Measurements from ENCODE around the gene SLC25A4. TPM values are rescaled to one million over a fixed set of nuclear protein-coding genes. Genes with fewer than 3 reads are reported as not detected.
"Not testable (repeated sequence)": the region's sequence is repeated elsewhere in the genome, so short reads cannot be mapped to it uniquely, and the experiment has no call there.

SLC25A4 gene
- polyA plus RNA-seq, 6 donors from 2014 or later, result 10.4 to 24.1 (median 12.4) TPM

DNA sequence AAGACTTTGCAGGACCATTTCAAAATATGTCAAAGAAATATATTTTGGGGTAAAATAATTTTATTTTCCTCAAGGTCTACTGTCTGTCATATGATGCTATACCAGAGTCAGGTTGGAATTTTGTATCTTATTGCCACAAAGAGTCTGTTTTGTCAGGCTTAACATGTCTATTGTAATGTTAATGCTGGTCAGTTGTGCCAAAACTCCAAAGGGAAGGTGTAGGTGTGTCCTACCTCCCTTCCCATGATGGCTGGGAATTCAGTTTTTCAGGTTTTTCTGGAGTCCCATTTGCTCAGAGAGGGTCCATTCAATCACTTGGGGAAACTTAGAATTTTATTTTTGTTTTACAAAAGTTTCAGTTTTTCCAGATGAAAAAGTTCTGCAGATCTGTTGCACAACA lies 33.3 kb upstream of the SLC25A4 start:
- no peak overlapping the region for H3K27ac Mint-ChIP-seq
- H3K4me1 Mint-ChIP-seq, result no peaks in the 10 kb centered on the region
- no peaks in the 10 kb centered on the region for H3K9me3 Mint-ChIP-seq
- DNase-seq (no peak), ATAC-seq (ENCODE audit: low read depth in 2 of 2) (no peak)
- H3K36me3 Mint-ChIP-seq, result no peaks in the 10 kb centered on the region
- H3K27me3 Mint-ChIP-seq, result peaks cover 16 to 39% (median 28%) of the 10 kb centered on the region in 3 donors
- no peak overlapping the region for H3K4me3 Mint-ChIP-seq

DNA sequence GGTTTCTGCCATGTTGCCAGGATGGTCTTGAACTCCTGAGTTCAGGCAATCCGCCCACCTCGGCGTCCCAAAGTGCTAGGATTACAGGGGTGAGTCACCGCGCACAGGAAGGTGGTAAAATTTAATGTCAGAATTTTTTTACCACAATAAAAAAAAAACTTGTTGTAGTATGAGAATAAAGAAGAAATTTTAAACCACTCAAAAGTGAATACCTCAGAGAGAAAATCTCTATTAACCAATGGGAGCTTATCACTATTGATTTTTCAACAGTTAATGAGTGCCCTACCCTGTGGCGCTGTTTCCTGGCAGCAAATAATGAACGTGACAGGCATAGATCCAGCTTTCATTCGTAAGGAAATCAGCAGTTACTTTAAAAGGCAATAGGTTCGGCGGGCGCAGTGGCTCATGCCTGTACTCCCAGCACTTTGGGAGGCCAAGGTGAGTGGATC lies 32.7 kb upstream of the SLC25A4 start:
- H3K27ac Mint-ChIP-seq, result no peak overlapping the region
- no peak for ATAC-seq (ENCODE audit: low read depth in 2 of 2)
- no peaks in the 10 kb centered on the region for H3K4me1 Mint-ChIP-seq
- H3K4me3 Mint-ChIP-seq, result no peak overlapping the region
- no peaks in the 10 kb centered on the region for H3K9me3 Mint-ChIP-seq
- H3K36me3 Mint-ChIP-seq, result no peaks in the 10 kb centered on the region
- H3K27me3 Mint-ChIP-seq, result peaks cover 16 to 46% (median 28%) of the 10 kb centered on the region in 3 donors
- DNase-seq, result no peak

DNA sequence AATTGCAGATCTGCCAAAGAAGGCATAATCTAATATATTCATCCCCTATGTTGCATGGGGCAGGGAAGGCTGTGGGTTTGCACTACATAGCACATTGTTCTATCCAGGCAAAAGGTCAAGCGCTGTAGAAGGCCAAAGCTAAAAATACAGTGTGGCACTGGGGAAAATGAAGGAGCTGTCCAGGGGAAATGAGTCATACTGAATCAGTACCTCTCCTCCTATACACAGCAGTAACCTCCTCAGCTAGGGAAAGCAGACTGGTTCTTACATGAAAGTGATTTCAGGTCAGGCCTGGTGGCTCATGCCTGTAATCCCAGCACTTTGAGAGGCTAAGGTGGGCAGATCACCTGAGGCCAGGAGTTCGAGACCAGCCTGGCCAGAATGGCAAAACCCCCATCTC lies 31.0 kb upstream of the SLC25A4 start:
- Mint-ChIP-seq H3K27ac (no peak overlapping the region), H3K4me3 (no peak overlapping the region), H3K27me3 (peaks cover 16 to 46% (median 38%) of the 10 kb centered on the region in 3 donors), H3K36me3 (no peaks in the 10 kb centered on the region), H3K9me3 (no peaks in the 10 kb centered on the region), H3K4me1 (no peaks in the 10 kb centered on the region)
- no peak for ATAC-seq (ENCODE audit: low read depth in 2 of 2)
- no peak for DNase-seq

DNA sequence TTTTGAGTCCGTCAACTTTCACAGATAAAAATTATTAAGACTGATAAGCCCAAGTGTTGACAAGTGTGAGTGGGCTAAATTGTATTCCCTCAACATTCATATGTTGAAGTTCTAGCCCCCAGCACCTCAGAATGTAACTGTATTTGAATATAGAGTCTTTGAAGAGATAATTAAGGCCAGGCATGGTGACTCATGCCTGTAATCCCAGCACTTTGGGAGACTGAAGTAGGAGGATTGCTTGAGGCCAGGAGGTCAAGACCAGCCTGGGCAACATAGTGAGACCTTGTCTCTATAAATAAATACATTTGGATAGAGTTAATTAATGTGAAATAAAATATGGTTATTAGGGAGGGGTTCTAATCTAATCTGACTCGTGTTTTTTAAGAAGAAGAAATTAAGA lies 29.7 kb upstream of the SLC25A4 start:
- Mint-ChIP-seq H3K9me3 (no peaks in the 10 kb centered on the region), H3K4me1 (no peaks in the 10 kb centered on the region), H3K27me3 (peaks cover 12 to 37% (median 33%) of the 10 kb centered on the region in 3 donors), H3K27ac (no peak overlapping the region), H3K4me3 (no peak overlapping the region), H3K36me3 (no peaks in the 10 kb centered on the region)
- DNase-seq, result no peak
- no peak for ATAC-seq (ENCODE audit: low read depth in 2 of 2)

DNA sequence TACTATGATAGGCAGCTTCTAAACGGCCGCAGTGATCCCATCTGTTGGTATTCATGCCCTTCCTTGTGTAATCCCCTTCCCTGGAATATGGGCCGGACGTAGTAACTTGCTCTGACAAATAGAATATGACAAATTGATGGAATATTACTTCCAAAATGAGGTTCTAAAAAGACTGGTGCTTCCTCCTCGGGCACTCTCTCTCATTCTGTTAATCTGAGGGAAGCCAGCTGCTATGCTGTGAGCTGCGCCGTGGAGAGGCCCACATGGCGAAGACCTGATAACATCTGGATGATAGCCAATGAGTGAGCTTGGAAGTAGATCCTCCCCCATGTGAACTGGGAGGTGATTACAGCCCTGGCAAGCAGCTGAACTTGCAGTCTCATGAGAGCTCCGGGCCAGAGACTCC lies 27.2 kb upstream of the SLC25A4 start:
- Mint-ChIP-seq H3K9me3 (no peaks in the 10 kb centered on the region), H3K36me3 (no peaks in the 10 kb centered on the region), H3K27me3 (peaks cover 16 to 39% (median 33%) of the 10 kb centered on the region in 3 donors), H3K4me3 (no peak overlapping the region), H3K4me1 (no peaks in the 10 kb centered on the region), H3K27ac (peak overlapping the region in 1 of 6 donors; percentile 37)
- DNase-seq, result no peak
- ATAC-seq (ENCODE audit: low read depth in 2 of 2), result no peak

GRCh38 chr4:185117300-185117934 lies 25.6 kb upstream of the SLC25A4 start:
- peaks cover 21 to 42% (median 34%) of the 10 kb centered on the region in 3 donors for H3K27me3 Mint-ChIP-seq
- DNase-seq (no peak), ATAC-seq (ENCODE audit: low read depth in 2 of 2) (no peak)
- no peaks in the 10 kb centered on the region for H3K4me1 Mint-ChIP-seq
- H3K4me3 Mint-ChIP-seq, result no peak overlapping the region
- H3K27ac Mint-ChIP-seq, result no peak overlapping the region
- no peaks in the 10 kb centered on the region for H3K36me3 Mint-ChIP-seq
- no peaks in the 10 kb centered on the region for H3K9me3 Mint-ChIP-seq

GRCh38 chr4:185118876-185119275 lies 24.2 kb upstream of the SLC25A4 start:
- DNase-seq (no peak), ATAC-seq (ENCODE audit: low read depth in 2 of 2) (no peak)
- Mint-ChIP-seq H3K4me3 (no peak overlapping the region), H3K27me3 (peaks cover 28 to 44% (median 30%) of the 10 kb centered on the region in 3 donors), H3K27ac (no peak overlapping the region), H3K36me3 (no peaks in the 10 kb centered on the region), H3K4me1 (peaks cover 0 to 5% (median 0%) of the 10 kb centered on the region in 3 donors), H3K9me3 (no peaks in the 10 kb centered on the region)

DNA sequence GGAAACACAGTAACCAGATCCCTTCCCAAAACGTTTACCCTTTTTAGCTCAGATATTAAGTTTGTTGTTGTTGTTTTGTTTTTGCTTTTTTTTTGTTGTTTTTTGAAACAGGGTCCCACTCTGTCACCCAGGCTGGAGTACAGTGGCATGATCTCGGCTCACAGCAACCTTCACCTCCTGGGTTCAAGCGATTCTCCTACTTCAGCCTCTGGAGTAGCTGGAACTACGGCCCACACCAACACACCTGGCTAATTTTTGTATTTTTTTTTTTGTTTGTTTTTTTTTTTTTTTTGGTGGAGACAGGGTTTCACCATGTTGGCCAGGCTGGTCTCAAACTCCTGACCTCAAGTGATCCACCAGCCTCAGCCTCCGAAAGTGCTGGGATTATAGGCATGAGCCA lies 23.6 kb upstream of the SLC25A4 start:
- not testable (repeated sequence) for H3K9me3 Mint-ChIP-seq; H3K4me1 Mint-ChIP-seq; ATAC-seq (ENCODE audit: low read depth in 2 of 2); H3K36me3 Mint-ChIP-seq; H3K4me3 Mint-ChIP-seq; H3K27ac Mint-ChIP-seq; DNase-seq
- peaks cover 24 to 41% (median 29%) of the 10 kb centered on the region in 3 donors for H3K27me3 Mint-ChIP-seq

- H3K27me3 Mint-ChIP-seq, result peaks cover 24 to 48% (median 30%) of the 10 kb centered on the region in 3 donors
- H3K4me3 Mint-ChIP-seq, result no peak overlapping the region
- DNase-seq (no peak), ATAC-seq (ENCODE audit: low read depth in 2 of 2) (no peak)
- peaks cover 0 to 5% (median 0%) of the 10 kb centered on the region in 3 donors for H3K4me1 Mint-ChIP-seq
- no peak overlapping the region for H3K27ac Mint-ChIP-seq
- no peaks in the 10 kb centered on the region for H3K9me3 Mint-ChIP-seq
- H3K36me3 Mint-ChIP-seq, result no peaks in the 10 kb centered on the region
Observed at GRCh38 chr4:185119927-185120630, 23.0 kb upstream of the SLC25A4 start.

GRCh38 chr4:185120631-185120946 lies 22.5 kb upstream of the SLC25A4 start:
- H3K9me3 Mint-ChIP-seq, result no peaks in the 10 kb centered on the region
- ATAC-seq (ENCODE audit: low read depth in 2 of 2) (no peak), DNase-seq (no peak)
- H3K36me3 Mint-ChIP-seq, result no peaks in the 10 kb centered on the region
- H3K27ac Mint-ChIP-seq, result no peak overlapping the region
- peaks cover 0 to 5% (median 0%) of the 10 kb centered on the region in 3 donors for H3K4me1 Mint-ChIP-seq
- H3K4me3 Mint-ChIP-seq, result no peak overlapping the region
- H3K27me3 Mint-ChIP-seq, result peaks cover 27 to 51% (median 30%) of the 10 kb centered on the region in 3 donors

DNA sequence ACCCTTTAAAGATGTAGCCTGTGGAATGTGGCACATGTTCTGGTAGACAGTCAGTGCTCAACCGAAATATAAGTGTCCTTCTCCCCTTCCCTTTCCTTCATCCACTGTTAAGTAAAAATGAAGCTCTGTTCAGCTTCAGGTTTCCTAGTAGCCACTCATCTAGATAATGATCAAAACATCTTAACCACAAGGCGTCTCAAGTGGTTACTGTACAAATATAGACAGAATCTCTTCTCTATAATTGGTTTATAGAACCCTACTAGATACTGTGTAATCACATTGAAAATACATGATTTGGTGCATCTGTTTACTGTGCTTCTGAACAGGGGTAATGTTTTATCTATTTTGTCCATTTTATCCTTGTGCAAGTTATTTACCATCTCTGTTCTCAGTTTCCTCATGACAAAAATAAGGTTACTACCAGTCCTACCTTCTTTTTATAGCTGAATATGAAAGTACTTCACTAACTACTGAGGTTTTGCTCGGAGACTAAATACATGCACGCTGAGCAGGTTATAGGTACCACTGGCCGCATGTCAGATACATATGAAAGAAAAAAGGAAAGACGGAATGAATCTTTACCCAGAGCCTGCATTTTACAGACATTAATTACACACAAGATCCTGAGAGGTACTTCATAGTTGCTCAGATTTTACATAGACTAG lies 20.3 kb upstream of the SLC25A4 start:
- ATAC-seq (ENCODE audit: low read depth in 2 of 2), result no peak
- Mint-ChIP-seq H3K27me3 (peaks cover 27 to 53% (median 30%) of the 10 kb centered on the region in 3 donors), H3K36me3 (no peaks in the 10 kb centered on the region), H3K4me1 (peaks cover 0 to 5% (median 0%) of the 10 kb centered on the region in 3 donors), H3K4me3 (peak overlapping the region in 1 of 8 donors; percentile 22), H3K27ac (peak overlapping the region in 1 of 6 donors; percentile 27), H3K9me3 (no peaks in the 10 kb centered on the region)
- no peak for DNase-seq

GRCh38 chr4:185124006-185124405 lies 19.1 kb upstream of the SLC25A4 start:
- ATAC-seq (ENCODE audit: low read depth in 2 of 2), result no peak
- H3K4me1 Mint-ChIP-seq, result peaks cover 0 to 10% (median 3%) of the 10 kb centered on the region in 3 donors
- no peak overlapping the region for H3K27ac Mint-ChIP-seq
- no peaks in the 10 kb centered on the region for H3K9me3 Mint-ChIP-seq
- no peak for DNase-seq
- H3K27me3 Mint-ChIP-seq, result peaks cover 27 to 48% (median 30%) of the 10 kb centered on the region in 3 donors
- H3K36me3 Mint-ChIP-seq, result no peaks in the 10 kb centered on the region
- no peak overlapping the region for H3K4me3 Mint-ChIP-seq

GRCh38 chr4:185127021-185127925 lies 15.8 kb upstream of the SLC25A4 start:
- peak overlapping the region in 1 of 6 donors; percentile 14 for H3K27ac Mint-ChIP-seq
- no peaks in the 10 kb centered on the region for H3K36me3 Mint-ChIP-seq
- H3K4me1 Mint-ChIP-seq, result peaks cover 0 to 12% (median 4%) of the 10 kb centered on the region in 3 donors
- peak; percentile 29 for ATAC-seq (ENCODE audit: low read depth in 2 of 2)
- peak overlapping the region; percentile 63 to 89 (median 78) for H3K4me3 Mint-ChIP-seq
- peaks cover 29 to 55% (median 32%) of the 10 kb centered on the region in 3 donors for H3K27me3 Mint-ChIP-seq
- DNase-seq, result peak; percentile 6
- H3K9me3 Mint-ChIP-seq, result no peaks in the 10 kb centered on the region
